NCI-H1930 (cell line): ENCODE results near the gene DUSP7.

Experiments
- DNase-seq, 2 experiments: peaks; one replicate each; lab custom pipeline; 2025; lab: John Stamatoyannopoulos, UW

Gene DUSP7

DNA sequence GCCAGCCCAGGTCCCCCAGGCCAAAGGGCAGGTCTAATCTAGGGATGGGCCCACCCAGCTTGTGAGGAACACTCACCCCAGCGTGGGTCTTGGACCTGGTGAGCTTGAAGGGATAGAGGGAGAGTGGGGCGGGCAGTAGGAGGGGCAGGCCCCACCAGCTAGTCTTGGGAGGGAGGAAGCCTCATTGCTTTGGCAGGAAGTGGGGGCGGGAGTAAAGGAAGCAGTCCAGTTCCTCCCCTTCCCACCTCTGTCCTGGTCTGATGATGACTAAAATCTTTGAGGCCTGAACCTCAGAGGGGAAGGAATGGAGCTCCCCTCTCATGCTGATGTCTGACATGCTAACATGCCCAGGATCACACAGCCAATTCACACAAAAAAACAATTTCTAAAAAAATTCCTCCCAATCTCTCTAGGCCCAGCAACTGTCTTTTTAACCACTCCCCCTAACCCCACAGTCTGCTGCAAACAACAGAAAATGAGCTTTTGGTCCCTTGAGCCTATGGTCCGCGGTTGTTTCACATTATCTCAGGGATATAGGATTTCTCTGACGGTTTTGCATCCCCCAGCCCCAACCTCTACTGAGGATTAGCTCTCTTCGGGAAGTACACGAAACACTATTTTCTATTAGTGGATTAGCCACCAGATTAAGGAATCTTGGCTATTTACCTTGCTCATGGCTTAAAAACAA is 30.7 kb upstream of the DUSP7 start:
- no peak for DNase-seq

DNA sequence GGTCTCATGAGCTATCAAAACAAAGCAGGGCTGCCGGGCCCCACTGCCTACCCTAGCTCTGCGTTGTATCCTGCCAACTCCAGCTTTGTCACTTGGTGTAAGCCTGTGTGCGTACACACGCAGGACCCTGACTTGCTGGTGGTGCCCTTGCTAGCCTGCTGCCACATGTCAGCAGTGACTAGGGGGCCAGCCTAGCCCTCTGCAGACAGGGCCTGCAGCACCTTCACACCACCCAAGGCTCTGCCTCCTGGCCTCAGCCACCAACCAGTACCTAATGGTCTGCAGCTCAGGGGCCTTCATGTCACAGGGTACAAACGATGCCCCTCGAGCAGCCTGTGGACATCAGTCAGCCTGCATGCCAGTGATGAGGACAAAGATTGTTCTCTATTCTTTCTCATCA is 30.1 kb upstream of the DUSP7 start:
- no peak for DNase-seq

DNA sequence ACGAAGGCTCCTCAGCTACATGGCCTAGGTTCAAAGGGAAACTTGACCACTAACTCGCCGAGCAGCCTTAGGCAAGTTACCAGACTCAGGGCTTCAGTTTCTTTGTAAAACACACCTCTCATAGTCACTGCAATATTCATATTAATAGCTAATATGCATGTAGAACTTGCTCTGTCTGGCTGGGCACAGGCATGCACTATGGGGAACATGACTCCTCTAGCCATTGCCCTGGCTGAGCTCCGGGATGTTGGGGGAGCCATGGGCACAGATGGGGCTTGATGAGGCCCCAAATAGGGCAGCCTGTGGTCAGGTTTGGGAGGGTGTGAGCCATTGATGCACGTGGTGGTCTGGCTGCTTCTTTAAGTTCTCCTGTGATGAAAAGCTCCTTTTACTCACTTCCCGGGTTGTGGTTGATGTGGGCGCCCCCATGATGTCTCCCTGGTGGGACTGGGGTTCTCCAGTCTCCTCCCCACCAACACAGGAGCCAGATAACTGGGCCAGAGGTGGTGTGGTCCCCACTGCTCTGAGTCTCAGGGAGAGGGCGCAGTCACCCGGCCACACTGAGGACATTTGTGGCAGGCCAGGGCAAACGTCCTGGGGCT is 29.4 kb upstream of the DUSP7 start:
- no peak for DNase-seq

DNA sequence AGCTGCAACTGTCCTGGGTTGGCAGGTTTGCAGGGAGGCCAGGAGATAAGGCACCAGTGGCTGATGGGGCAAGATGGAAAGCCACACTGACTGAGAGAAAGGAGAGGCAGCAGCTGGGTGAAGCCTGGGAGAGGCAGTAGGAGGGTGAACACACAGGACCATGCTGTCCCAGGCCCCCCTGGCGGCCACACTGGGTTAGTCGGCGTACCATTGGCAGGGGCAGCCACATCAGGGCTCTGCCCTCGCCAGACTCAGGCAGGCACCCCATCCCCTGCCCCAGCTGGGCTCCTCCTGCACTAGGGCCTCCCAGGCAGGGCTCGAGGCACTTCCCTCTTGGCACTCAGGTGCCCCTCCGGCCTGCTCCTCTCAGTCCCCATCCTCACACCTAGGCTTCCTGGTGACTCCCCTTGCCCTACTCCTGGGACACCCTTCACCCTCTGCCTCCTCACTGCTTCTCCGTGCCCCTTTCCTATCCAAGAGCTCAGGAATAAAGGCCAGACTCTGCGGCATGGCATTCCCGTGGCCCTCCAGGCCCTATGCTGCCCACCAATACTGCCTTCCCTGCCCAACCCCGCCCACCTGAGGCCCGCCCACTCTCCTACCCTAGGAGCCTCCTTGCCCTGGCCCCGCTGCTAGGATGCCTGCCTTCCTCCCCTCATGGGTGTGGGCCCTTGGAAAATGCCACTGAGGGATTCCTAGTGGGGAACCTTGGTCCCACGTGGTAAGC is 28.7 kb upstream of the DUSP7 start:
- DNase-seq: no peak

DNA sequence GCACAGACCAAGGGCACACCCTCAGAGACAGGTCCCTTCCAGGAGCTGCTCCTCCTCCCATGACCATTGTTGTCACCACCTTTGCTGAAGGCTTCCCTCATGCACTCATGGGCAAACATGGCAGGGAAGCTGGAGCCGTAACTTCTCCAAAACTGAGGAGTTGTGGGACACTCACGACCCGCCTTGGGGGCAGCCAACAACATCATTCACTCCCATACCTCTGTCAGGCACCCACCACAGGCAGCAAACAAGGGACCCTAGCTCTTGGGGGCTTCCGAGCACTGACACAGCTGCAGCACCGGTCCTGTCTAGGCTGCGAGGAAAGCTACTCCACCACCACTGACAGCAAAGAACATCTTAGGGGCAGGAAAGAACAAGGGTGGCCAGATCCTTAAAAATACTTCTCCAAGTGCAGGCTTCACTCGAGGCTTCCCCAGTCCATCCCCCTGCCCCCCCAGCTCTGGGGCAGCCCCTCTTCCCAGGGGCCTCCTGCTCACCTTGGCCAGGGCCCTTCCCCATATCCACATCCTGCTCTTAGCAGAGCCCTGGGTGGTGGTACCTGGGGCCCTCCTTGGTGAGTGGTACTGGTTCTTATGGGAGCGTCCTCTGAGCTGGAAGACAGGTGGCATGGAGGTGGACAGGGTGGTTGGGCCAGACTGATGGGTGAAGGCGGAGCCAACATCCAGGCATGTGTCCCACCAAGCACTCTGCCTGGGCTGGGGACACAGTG is 28.0 kb upstream of the DUSP7 start:
- DNase-seq: no peak

DNA sequence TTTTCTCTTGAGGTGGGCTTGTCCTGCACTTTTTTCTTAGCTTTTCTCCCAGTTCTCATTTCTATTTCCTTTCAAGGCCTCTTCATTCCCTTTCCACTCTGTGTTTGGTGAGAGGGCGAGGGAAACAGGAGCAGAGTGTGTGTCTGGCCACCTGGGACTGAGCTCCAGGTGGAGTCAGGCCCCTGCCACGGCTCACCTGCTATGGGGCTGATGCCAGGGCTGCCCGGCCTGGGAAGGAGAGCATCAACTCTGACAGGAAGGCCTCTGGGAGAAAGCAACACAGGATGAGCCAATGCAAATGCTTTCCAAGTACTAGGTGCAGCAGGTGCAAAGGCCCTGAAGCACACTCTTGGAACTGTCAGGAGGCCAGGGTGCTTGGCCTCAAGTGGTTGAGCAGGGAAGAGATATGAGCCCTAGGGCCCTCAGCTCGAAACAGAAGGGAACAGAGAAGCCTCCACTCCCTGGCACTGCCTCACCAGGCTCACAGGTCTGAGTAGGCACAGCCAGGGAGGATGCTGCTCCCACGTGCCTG is 27.3 kb upstream of the DUSP7 start:
- no peak for DNase-seq

DNA sequence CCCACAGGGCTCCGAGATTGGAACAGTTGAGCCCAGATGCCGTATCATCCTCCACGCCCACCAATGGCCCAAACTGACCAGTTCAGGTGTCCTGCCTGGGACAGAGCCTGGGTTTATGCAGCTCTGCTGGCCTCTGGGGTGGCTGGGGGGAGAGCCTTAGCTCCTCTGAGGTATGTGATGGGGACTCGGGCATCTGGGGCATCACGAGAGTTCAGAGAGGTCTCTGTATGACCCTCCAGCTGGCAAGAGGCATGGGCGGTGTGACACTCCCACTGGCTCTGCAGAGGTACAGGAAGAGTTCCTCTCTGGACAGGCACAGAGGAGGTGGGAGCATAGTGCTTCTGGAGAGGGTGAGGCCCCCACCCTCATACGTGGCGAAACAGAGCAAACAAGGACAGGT is 26.6 kb upstream of the DUSP7 start:
- DNase-seq: no peak

DNA sequence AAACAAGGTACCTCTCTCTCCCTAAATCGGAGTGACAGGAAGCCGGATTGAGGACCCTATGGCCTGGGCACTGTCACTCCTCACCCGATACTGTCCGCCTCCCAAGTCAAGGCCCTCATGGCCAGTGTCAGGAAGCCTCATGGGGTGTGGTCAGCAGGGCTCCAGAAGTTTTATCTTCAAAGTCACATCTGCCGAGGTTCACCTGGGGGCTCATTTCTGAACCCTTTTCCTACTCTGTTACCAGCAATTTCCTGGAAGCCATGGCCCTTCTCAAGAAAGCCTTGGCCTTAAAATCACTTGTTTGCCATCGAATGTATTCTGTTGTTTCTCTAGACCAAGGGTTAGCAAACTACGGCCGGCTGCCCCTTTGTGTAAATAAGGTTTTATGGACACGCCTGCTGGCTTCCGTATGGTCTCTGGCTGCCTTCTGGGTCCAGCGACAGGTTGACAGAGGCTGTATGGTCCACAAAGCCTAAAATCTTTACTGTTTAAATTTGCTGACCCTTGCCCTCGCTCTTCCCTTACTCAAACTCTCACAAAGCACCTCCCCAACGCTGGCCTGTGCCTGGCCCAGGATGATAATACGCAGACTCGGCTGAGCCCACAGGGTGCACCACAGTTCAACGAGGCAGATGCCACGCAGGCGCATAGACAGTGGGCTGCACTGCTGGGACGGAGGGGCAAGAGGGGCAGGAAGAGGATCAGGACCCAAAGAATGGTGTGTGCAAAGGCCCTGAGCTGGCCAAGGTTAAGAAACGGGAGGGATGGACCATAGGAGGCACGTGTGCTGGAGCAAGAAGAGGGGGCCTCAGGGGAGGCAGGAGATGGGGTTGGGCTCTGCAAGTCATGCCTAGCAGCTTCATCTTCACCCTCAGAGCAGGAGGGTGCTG is 24.7 kb upstream of the DUSP7 start:
- no peak for DNase-seq

DNA sequence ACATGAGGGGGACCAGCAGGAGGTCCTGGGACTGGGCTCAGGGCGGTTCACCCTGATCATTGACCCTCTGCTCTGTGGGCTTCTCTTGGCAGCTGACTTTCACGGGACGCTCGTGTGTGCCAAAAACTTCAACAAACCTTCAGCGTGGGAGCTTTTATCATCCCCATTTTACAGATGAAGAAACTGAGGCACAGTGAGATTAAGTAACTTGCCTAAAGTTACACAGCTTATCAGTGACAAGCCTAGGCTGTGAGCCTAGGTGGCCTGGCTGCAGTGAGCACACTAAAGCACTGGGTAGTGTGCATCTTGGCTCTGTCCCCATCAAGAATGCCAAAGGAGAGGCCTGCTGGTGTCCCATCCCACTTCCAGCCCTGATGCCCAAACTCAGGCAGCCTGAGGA is 23.6 kb upstream of the DUSP7 start:
- no peak for DNase-seq

DNA sequence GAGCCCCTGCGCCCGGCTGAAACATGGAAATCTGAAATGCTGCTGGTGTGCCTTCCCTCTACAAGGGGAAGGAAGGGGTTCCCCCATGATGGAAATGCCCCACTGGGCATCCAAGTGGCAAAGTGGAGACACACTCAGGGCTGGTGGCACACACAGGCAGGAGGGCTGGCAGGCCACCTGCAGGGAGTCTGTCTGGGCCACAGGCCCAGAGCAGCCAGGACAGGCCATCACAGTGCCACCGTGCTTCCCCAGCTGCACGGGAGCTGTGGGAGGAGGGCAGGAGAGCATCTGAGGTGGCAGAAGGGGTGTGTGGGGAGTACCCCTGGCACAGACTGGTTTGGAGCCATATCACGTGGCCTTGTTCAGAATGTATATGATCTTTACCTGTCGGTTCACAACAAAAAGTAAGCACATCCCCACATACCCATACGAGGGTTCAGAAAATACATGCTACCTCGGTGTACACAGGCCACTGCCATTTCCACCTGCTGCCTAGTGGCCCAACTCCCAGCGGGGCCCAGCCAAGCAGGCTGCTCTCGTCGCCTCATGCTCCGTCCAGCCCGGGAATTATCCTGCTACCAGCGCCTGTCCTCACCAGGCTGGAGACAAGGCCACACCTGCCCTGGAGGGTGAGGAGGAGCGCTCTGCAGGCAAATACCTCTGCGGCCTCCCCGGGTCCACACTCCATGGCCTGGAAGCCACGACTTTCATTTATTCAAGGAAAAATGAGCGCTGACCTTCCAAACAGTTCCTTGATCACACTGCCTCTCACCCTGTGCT is 22.6 kb upstream of the DUSP7 start:
- no peak for DNase-seq

DNA sequence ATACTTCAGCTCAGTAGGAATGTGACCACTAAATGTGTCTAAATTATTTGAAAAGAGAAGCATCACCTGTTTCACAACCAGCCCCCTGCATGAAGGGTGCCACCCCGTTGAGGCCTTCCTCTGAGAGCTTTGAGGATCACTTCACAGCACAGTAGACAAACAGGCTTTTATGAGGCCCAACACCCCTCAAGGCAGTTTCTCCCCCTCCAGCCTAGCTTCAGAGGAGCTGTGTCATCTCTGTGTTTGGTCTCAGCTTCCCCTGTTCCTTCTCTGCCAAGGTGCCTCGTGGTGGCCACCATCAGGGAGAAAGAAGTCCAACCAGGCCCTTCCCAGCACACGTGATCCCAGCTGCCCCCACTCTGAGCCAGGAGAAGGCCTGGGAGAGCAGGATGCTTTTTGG is 21.6 kb upstream of the DUSP7 start:
- no peak for DNase-seq

DNA sequence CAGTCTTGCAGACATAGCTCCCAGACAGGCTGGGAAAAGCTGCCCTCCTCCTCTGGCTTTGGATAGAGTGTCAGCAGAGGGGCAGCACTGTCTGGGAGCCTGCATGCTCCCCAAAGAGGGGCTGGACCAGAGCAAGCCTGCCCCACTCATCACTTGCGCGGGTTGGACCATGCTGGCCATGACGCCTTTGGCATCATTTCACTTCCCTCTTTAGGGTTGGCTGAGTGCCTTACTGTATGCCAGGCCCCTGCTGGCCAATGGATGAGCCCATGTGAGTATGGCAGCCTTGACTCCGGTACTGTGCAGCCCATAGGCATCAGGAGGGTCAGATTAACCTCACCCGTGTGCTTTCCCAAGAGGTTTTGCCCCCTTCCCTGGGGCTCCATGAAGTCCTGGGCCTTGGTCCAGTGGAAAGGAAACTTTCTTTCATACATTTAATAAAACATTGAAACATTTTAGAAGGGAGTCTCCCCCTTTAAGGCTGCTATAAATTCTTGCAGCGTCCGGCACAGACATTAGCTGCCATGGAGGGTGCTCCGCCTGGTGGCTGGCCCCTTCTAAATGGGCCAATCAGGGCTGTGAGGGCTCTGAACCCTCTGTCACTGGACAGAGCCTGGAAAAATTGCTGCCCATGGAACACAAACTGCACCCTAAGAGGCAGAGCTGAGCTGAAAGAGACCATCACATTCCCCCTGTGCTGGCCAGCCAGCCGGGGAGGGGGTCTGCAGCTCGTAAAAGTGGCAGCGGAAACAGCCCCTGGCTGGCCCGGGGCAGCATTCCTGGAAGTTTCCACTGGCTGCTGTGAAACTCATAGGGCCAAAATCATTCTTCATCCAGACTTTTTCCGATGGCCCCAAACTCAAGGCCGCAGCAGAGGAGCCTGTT is 20.8 kb upstream of the DUSP7 start:
- DNase-seq: no peak

DNA sequence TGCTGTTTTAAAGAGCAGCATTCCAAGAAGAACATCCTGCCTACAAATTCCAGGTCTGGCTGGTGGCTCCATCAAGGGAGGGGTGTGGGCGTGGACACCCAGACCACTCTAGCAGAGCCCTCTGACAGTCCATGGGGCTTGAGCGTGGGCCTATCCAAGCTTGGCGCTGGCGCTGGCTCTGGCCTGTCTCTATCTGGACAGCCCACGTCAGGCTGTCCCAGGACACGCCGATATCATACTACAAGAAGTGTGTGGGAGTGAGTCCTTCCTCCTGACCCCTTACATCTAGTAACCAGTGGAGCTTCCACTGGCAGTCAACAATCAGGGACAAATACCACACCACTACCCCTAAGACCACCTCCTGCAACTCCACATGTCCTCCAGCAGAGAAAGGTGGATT is 17.1 kb upstream of the DUSP7 start:
- no peak for DNase-seq

DNA sequence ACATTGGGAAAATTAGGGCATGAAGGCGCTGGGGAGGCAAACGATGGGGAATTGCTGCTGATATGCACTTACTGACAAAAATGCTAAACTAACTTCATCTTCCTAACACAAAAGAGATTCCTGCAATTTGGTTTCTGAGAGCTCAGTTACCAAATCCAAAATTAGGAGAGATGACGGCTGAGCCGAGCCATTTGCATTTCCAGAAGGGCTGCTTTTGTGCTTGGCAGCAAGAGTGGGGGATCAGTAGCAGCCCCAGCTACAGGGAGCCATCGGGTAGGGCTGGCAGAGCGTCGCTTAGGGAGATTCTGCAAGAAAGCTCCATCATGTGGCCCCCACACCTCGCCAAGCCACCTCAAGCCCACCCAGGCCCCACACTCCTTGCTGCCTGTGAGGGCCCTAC is 16.1 kb upstream of the DUSP7 start:
- DNase-seq: no peak

DNA sequence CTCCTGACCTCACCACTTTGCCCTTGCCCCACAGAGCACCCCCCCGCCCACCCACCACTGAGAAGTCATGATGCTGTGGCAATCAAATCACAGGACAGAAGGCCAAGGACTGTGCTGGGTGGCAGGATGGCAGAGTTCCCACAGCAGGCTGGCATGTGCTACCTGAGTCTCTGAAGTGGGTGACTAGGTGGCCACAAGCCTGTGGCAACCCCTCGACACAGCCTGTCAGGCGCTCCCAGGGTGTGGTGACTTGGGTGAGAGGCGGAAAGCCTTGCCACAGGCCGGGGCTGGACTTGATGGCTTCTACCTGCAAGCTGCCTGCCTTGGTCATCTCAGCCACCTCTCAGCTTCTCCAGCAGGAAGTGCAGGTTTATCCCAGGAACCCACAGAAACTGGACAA is 15.6 kb upstream of the DUSP7 start:
- DNase-seq: no peak

DNA sequence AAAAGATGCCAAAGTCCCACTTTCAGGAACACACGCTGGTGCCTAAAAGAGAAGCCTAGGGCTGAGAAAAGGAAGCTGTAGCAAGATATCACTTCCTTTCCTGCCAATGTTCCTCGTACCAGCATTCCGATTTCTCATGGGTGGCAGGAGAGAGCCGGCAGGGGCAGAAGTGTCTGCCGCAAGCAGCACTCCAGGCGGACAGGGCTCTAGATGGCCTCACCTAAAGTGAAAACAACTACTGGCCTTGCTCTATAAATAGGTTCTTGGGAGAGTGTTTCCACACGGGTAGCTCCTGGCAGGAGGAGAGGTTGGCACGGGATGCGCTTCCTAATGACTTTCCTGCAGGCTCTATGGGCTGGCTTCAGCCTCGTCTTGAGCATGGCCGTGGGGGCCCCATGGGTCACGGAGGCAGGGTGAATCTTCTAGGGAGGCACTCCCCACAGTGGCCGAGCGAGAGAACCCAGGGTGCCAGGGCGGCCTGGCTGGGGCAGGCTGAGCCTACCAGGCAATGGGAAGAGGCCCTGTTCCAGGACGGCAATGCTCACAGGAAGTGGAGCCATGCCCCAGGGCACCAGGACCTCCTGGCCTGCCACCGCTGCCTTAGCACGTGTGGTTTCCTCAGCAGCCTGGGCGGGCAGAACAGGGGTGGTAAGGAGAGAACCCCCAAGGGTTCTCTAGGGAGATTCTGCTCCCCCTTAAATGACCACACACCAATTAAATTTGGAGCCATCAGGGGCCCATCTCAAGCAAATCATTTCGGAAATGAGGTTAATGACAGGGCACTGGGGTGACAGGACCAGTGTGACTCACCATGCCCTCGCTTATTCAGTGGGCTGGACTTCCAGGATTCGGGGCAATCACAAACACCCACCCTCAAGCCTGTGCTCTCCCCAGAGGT is 14.6 kb upstream of the DUSP7 start:
- no peak for DNase-seq

DNA sequence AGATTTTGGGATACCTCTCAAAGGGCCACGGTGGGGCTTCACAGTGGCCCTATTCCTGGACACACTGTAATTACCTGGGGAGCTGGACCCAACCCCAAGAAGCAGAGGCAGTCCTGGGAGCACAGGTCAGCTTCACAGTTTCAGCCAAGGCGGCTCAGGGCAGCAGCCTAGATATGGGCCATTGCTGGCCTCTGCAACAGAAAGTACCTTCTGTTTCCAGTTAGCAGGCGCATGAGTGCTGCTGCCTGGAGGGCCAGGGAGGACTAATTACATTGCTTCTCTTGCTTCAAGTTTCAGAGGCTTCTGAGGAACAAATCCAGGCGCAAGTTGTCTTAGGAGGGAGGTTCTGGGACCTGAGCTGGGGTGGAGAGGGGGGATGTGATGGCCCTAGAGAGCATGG is 13.5 kb upstream of the DUSP7 start:
- no peak for DNase-seq

DNA sequence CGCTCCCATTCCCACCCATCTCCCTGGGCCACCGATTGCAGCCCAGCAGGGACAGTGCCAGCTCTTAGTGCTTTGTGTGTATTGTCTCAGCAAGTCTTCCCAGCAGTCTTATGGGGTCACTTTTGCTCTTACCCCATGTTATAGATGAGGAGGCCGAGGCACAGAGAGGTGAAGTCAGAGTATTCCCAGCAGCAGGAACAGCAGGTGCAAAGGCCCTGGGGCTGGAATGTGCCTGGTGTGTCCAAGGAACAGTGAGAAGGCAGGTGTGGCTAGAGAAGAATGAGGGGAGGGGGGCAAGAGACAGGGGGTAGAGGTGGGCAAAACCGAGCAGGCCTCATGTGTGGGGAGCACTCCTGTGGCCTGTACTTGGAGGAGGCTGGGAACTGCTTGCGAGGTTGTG is 12.8 kb upstream of the DUSP7 start:
- DNase-seq: no peak

DNA sequence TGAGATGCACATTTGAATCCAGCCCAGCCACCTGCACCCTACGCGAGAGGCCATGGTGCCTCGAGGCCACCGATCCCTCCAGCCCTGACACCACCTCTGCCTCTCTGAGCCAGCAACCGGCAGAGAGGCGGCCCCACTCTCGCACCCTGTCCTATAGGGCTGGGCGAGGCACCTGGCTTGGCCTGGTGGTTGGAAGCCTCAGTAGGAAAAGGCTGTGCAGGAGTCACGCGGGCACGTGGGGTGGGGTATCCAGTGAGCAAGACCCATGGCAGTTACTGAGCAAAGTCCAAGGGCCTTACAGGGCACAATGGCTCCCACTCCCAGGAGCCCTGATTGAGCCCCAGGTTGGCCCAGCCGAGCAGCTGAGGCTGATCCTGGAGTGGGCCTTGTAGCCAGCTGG is 12.4 kb upstream of the DUSP7 start:
- DNase-seq: no peak
